ENCODE measurements around the gene BEGAIN. TPM values are rescaled to one million over a fixed set of nuclear protein-coding genes. Genes with fewer than 3 reads are reported as not detected.

BEGAIN gene
- total RNA-seq, 3 donors from 2014 or later (not counting 1 experiment from before 2014, with no cell fraction given), result 0.11 to 1.3 TPM; not detected in 1

DNA sequence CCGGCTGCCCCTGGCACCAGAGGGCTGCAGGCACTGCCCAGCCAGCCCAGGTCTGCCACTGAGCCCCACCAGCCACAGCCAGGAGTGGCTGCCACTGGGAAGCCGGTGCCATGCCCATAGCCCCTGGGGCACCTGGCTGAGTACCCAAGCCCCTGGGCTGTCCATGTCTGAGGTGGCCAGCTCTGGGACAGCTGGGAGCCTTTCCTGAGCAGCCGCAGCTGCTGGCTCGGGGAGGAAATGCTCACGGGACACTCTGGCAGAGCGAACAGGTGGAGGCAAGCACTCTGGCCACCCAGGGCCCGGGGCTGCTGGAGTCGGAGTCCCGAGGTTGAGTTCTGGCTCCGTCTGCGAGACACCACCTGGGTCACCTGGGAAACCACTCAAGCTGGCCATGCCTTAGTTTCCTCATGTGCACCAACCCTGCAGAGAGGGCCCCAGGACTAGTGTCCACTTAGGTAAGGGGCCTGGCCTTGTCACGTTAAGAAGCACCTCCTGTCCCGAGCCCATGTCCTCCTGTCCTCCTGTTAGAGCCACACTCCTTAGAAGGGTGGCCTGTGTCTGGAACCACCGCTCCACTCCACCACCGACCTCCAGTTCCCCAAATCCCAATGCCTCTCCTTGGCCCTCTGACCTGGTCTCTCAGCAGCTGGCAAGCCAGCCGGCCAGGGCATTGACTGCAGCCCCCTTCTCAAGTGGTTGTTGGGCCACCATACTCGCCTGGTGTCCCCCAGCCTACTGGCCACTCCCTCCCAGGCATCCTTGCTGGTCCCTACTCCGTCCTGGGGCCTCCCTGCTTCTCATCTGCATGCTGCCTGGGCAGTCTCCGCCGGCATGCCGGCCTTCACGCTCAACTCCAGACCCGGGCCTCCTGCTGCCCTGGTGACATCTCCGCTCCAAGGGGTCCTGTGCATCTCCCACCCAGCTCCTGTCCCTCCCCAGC, 45.3 kb downstream of the BEGAIN start:
- Histone ChIP-seq H3K9me3 (ENCODE audit: control insufficient read depth, insufficient read depth, low read length) (no peaks in the 10 kb centered on the region), H3K4me3 (ENCODE audit: low read length) (no peak overlapping the region), H3K4me1 (ENCODE audit: control insufficient read depth, insufficient read depth, low read length) (peaks cover 10% of the 10 kb centered on the region), H3K27ac (ENCODE audit: low read length) (no peak overlapping the region), H3K36me3 (ENCODE audit: control insufficient read depth, insufficient read depth, low read length) (no peaks in the 10 kb centered on the region), H3K27me3 (ENCODE audit: control insufficient read depth, insufficient read depth, low read length) (no peaks in the 10 kb centered on the region)
- no peak overlapping the region for H3K27ac Mint-ChIP-seq
- peaks cover 0 to 8% of the 10 kb centered on the region in 2 donors for H3K27me3 Mint-ChIP-seq (ENCODE audit: low read depth in 2 of 2)
- TF ChIP-seq, protein P1, sequence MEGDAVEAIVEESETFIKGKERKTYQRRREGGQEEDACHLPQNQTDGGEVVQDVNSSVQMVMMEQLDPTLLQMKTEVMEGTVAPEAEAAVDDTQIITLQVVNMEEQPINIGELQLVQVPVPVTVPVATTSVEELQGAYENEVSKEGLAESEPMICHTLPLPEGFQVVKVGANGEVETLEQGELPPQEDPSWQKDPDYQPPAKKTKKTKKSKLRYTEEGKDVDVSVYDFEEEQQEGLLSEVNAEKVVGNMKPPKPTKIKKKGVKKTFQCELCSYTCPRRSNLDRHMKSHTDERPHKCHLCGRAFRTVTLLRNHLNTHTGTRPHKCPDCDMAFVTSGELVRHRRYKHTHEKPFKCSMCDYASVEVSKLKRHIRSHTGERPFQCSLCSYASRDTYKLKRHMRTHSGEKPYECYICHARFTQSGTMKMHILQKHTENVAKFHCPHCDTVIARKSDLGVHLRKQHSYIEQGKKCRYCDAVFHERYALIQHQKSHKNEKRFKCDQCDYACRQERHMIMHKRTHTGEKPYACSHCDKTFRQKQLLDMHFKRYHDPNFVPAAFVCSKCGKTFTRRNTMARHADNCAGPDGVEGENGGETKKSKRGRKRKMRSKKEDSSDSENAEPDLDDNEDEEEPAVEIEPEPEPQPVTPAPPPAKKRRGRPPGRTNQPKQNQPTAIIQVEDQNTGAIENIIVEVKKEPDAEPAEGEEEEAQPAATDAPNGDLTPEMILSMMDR (IDR thresholded peaks at IDR 0.05), result no peak
- WGBS (ENCODE audit: insufficient coverage), result 93% methylated on average over 24 of the region's 24 CpGs
- ATAC-seq (no peak), DNase-seq (no peak)
- H3K36me3 Mint-ChIP-seq, result no peaks in the 10 kb centered on the region
- intact Hi-C loops (cut with micrococcal nuclease), result no loop called here
- no peak overlapping the region for H3K4me3 Mint-ChIP-seq
- no peaks in the 10 kb centered on the region for H3K9me3 Mint-ChIP-seq
- H3K4me1 Mint-ChIP-seq, result peaks cover 0 to 9% of the 10 kb centered on the region in 2 donors

DNA sequence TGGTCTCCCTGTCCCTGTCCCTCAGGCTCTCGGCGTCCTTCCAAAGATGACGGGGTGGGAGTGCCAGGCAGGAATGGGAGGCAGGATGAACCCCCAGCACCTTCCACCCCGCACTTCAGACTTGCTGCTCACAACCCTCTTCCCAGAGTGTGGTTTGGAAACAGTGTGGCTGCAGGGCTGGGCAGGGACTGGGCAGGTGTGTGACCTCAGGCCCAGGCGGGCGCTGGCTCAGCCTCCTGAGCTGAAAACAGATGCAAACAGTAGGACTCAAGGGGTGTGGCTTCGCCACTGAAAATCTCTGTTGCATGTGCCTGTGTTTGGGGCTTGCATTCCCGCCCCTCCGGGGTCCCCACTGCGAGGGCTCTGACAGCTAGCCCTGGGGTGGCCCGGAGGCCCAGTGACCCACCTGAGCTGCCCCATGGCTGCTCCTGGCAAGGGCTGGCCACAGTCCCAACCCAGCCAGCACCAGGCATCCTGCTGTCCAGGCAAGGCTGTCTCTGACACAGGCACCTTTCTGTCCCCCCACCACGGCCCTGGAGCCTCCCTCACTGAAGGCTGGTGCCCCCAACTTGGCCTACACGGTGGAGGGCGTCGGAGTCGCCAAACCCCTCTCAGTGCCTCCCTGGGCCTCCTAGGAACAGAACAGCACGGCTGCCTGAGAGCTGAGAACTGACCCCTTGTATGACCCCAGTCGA, 46.1 kb downstream of the BEGAIN start:
- ATAC-seq, result no peak
- Mint-ChIP-seq H3K36me3 (no peaks in the 10 kb centered on the region), H3K4me3 (no peak overlapping the region), H3K27me3 (ENCODE audit: low read depth in 2 of 2) (peaks cover 0 to 8% of the 10 kb centered on the region in 2 donors), H3K4me1 (peaks cover 0 to 9% of the 10 kb centered on the region in 2 donors), H3K9me3 (no peaks in the 10 kb centered on the region), H3K27ac (no peak overlapping the region)
- Histone ChIP-seq H3K4me3 (ENCODE audit: low read length) (no peak overlapping the region), H3K27me3 (ENCODE audit: control insufficient read depth, insufficient read depth, low read length) (no peaks in the 10 kb centered on the region), H3K27ac (ENCODE audit: low read length) (no peak overlapping the region), H3K36me3 (ENCODE audit: control insufficient read depth, insufficient read depth, low read length) (no peaks in the 10 kb centered on the region), H3K9me3 (ENCODE audit: control insufficient read depth, insufficient read depth, low read length) (no peaks in the 10 kb centered on the region), H3K4me1 (ENCODE audit: control insufficient read depth, insufficient read depth, low read length) (peaks cover 5% of the 10 kb centered on the region)
- 92% methylated on average over 18 of the region's 18 CpGs for WGBS (ENCODE audit: insufficient coverage)
- TF ChIP-seq, protein P1 (IDR thresholded peaks at IDR 0.05), result no peak
- intact Hi-C loops (cut with micrococcal nuclease), result no loop called here
- no peak for DNase-seq

DNA sequence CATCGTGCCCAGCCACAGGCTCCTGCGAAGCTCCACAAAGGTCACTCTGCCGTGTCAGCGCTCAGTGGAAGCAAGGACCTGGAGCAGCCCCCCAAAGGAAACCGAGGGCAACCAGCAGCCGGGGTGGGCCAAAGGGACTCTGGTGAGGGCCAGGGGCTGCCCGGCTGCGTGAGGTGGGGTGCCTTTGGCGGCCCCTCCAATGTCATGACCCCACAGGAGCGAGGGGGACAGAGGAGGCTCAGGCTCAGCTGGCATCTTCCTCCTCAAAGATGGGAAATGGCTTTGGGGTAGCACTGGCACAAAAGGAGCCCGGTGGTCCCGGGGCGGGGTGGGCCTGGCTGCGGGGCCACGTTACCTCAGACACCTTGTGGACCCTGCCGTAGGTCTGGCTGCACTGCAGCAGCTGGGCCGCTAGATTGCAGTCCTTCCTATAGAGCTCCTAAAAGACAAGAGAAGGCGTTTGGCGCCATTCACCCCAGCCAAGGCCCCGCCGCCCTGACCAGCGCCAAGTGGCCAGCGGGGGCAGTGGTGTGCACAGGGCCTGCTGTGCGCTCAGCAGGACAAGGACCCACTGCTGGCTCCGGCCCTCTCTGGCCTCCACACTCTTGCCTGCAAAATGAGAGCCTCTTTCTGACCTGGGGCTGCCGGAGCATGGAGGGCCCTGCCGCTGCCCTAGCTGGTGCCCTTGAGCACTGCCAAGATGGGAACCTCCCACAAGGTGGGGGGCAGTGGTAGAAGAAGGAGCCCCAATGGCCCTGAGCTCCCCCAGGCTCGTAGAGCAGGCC, 46.9 kb downstream of the BEGAIN start:
- no peaks in the 10 kb centered on the region for H3K27me3 ChIP-seq (ENCODE audit: control insufficient read depth, insufficient read depth, low read length)
- no peaks in the 10 kb centered on the region for H3K36me3 ChIP-seq (ENCODE audit: control insufficient read depth, insufficient read depth, low read length)
- H3K9me3 ChIP-seq (ENCODE audit: control insufficient read depth, insufficient read depth, low read length), result no peaks in the 10 kb centered on the region
- H3K27ac Mint-ChIP-seq, result no peak overlapping the region
- no peaks in the 10 kb centered on the region for H3K9me3 Mint-ChIP-seq
- WGBS (ENCODE audit: insufficient coverage), result 95% methylated on average over 28 of the region's 28 CpGs
- H3K36me3 Mint-ChIP-seq, result no peaks in the 10 kb centered on the region
- intact Hi-C loops (cut with micrococcal nuclease), result no loop called here
- H3K4me1 ChIP-seq (ENCODE audit: control insufficient read depth, insufficient read depth, low read length), result no peaks in the 10 kb centered on the region
- TF ChIP-seq, protein P1 (IDR thresholded peaks at IDR 0.05), result no peak
- H3K27ac ChIP-seq (ENCODE audit: low read length), result no peak overlapping the region
- no peak overlapping the region for H3K4me3 ChIP-seq (ENCODE audit: low read length)
- peaks cover 0 to 7% of the 10 kb centered on the region in 2 donors for H3K27me3 Mint-ChIP-seq (ENCODE audit: low read depth in 2 of 2)
- peaks cover 0 to 9% of the 10 kb centered on the region in 2 donors for H3K4me1 Mint-ChIP-seq
- ATAC-seq (no peak), DNase-seq (no peak)
- no peak overlapping the region for H3K4me3 Mint-ChIP-seq

All from natural killer cell (primary cell).